GM19023 (cell line): ENCODE data around the gene PP2D1.
A peak's percentile ranks its signal among the peaks of the same experiment; 100 is the strongest.
"Not testable (repeated sequence)": the region's sequence is repeated elsewhere in the genome, so short reads cannot be mapped to it uniquely, and the experiment has no call there.

Source experiments
- ATAC-seq: cut with Tn5 transposase; IDR thresholded peaks from one replicate; pipeline ENCODE4 v1.9.1; 2021; ENCODE audit warnings: mild to moderate bottlenecking, moderate library complexity; ENCODE audit not compliant: unreplicated experiment

The PP2D1 gene

GRCh38 chr3:19972054-19972453, 40.0 kb downstream of the PP2D1 start:
- no peak for ATAC-seq

DNA sequence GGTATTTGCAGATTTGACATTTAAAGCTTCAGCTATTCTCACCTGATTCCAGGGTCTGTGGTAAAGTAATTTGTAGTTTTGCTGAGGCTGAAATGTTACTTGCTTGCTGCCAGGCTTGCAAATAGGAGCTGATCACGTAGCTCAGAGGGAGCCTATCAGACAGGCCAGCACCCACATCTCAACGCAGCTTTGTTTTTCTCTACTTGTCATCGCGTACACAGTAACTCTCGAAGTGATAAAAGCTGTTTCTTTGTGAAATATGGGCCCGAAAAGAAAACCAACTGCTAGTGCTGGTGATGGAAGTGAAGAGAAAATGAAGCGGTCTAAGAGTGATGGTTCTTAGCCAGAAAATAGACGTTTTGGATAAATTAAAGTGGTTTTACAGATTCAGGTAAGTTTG, 41.7 kb downstream of the PP2D1 start:
- no peak for ATAC-seq

DNA sequence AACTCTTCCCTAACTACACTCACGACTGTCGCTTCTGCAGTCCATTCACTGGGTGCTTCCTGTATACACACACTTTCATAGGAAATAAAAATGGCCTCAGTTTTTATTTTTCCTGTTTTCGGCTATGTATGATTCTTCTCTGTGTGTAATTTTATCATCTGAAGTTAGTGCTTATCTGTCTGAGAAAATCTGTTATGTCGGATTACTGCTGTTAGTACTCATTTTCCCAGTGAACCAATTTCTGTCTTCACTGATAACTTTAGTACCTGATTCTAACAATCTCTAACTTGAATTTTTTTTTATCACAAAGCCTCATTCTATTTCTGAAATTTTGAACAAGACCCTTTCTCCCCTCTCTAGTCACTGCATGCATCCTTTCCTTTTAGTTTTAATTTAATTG, 44.3 kb downstream of the PP2D1 start:
- no peak for ATAC-seq

DNA sequence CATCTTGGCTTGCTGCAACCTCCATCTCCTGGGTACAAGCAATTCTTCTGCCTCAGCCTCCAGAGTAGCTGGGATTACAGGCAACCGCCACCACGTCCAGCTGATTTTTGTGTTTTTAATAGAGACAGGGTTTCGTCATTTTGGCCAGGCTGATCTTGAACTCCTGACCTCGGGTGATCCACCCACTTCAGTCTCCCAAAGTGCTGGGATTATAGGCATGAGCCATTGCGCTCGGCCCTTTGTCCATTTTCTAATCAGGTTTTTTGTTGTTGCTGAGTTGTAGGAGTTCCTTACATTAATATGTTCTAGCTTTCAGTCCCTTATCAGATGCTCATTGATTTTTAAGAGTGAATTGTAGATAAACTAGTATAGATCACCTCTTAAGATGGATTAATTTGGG, 44.9 kb downstream of the PP2D1 start:
- no peak for ATAC-seq

DNA sequence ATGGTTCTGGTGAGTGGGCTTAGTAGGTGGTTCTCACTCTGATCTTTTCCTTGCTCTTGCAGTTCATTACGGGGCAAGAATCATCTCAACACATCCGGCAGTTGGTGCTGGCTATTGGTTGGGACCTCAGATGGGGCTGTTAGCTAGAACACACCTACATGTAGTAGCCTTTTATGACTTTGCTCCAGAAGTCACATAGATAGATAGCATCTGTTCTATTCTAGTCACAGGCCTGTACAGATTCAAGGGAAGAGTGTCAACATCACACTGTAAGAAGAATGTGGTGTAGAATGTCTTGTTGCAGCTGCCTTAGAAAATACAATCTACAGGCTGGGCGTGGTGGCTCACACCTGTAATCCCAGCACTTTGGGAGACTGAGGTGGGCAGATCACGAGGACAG, 50.1 kb downstream of the PP2D1 start:
- ATAC-seq = no peak

DNA sequence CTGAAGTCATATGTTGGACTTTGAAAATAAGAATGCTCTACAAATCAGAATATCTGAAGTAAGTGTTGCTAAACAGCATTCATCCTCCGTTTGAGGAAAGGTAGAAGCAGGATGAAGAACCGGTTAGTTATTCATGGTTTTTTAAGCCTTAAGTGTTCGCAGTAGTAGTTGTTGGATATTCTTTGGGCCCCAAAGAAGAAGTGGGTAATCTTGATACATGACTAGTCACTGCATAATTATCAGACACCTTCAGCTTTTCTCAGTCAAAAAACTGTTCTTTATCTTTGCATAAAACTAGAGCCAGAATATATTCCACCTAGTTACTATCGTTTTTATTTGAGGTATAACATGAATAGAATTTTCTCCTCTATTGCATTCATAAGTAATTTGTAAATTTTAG, 51.4 kb downstream of the PP2D1 start:
- ATAC-seq = no peak

GRCh38 chr3:19959505-19959904, 52.6 kb downstream of the PP2D1 start:
- ATAC-seq = no peak

DNA sequence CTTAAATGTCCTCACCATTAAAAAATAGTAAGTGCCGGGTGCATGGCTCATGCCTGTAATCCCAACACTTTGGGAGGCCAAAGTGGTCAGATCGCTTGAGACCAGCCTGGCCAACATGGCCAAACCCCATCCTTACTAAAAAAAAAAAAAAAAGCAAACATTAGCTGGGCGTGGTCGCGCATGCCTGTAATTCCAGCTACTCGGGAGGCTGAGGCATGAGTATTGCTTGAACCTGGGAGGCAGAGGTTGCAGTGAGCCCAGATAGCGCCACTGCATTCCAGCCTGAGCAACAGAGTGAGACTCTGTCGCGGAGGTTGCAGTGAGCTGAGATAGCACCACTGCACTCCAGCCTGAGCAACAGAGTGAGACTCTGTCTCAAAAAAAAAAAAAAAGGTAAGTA, 54.7 kb downstream of the PP2D1 start:
- not testable (repeated sequence) for ATAC-seq

DNA sequence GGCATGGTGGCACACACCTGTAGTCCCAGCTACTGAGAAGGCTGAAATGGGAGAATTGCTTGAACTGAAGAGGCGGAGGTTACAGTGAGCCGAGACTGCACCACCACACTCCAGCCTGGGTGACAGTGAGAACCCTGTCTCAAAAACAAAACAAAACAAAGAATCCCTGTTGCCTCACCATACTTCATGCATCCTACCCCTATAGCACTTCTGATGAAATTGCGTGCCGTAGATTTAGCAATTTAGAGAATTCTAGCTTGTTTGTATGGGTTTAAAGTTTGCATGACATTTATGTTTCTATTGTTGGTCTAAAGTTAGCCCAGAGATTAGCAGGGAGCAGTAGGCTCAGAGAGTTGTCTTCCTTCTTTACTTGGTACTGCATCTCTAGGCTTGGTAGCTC, 57.4 kb downstream of the PP2D1 start:
- no peak for ATAC-seq

DNA sequence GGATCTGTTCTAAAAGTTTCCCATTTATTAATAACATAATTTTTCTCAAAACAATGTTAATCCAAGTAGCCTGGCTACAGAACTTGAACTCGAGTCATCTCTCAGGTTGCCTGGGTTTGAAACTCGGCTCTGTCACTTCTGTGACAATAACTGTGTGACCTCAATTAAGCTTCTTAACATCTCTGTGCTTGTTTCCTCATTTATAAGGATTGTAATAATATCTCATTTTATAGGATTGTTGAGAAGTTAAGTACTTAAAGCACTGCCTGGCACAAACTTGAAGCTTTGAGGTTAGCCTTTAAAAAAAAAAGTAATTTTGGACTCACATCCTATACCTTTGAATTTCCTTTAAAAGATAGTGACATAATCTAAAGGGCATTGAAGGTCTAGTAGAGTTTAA, 61.7 kb downstream of the PP2D1 start:
- ATAC-seq = no peak

DNA sequence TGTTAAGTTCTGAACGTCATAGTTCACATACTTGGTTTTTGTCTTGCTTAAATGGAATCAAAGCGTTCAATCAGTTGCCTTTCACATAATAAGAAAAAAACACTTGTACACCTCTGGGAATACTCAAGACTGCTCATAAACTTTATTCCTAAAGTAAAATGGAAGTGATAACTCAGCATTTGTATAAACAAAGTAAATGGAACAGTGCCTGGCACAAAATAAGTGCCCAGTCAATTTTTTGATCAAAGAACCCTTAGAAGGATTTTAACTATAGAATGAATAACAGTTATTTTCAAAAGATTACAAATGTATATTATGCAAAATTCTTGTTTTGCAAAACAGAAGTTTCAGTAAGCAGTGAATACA, 63.9 kb downstream of the PP2D1 start:
- no peak for ATAC-seq

- ATAC-seq = peak; percentile 24
These were observed 64.4 kb downstream of the PP2D1 start for GRCh38 chr3:19947549-19948225.

DNA sequence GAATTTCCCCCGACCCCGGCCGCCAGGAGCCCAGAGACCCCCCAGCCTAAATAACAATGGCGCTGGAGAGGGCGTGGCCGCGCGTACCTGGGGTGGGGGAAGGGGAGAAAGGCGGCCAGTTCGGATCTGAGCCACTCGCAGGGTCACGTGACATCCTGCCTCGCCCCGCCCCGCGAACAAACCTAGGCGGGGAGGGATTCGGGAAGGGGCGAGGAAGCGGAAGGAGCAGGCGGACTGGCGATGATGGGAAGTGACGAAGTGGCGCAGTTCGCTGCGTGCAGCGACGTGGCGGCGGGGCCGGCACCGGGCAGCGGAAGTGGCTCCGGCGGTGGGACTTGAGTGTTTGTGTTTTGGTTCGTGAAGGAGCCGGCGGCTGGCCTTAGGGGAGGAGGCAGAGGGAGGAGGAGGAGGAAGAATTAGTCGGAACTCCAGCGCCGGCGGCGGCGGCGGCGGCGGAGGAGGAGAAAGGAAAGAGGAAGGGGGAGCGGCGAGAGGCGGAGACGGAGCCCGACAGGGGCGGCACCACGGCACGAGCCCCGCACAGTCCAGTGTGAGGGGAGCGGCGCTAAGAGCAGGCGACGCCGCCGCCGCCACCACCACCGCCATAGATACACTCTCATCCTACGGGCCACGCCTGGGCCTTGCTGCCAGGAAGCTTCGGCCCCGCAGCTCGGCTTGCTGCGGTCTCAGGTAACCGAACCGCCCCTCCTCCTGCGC, 65.1 kb downstream of the PP2D1 start, which contains the start of gene RAB5A:
TSS of gene RAB5A (plus strand) at position 266 of the 717 bp plus-strand sequence. CDS start 3,802 bp downstream, outside the sequence.
- ATAC-seq = peak; percentile 93

- ATAC-seq = peak; percentile 4
These were observed 65.9 kb downstream of the PP2D1 start for GRCh38 chr3:19945969-19946831.

- no peak for ATAC-seq
These were observed 66.5 kb downstream of the PP2D1 start for GRCh38 chr3:19945534-19945933.

- ATAC-seq = no peak
These were observed 71.4 kb downstream of the PP2D1 start for GRCh38 chr3:19940643-19941042.

DNA sequence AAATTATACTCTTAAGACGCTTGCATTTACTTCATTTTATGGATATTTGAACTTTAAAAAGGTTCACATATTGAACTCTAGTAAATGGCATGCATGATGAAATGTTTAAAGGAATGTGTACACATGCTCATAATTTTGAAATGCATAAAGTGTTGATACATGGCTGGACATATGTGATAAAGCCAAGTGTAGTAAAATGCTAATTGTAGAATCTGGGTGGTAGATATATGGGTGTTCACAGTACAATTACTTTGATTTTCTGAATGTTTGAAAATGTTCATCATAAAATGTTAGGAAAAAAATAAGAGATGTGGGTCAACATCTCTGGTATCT, 73.8 kb downstream of the PP2D1 start:
- no peak for ATAC-seq

- no peak for ATAC-seq
These were observed 74.4 kb downstream of the PP2D1 start for GRCh38 chr3:19937459-19938294.
